NCI-H2227 treated with DMSO at 0.1 percent for 48 hours (cell line): ENCODE data around the gene TRIM62.
"Not testable (repeated sequence)": the region's sequence is repeated elsewhere in the genome, so short reads cannot be mapped to it uniquely, and the experiment has no call there.

ENCODE experiments used
- DNase-seq: peaks from one replicate; lab custom pipeline; 2025; lab: John Stamatoyannopoulos, UW

Gene TRIM62

GRCh38 chr1:33132549-33132948 lies 49.3 kb downstream of the TRIM62 start:
- no peak for DNase-seq

DNA sequence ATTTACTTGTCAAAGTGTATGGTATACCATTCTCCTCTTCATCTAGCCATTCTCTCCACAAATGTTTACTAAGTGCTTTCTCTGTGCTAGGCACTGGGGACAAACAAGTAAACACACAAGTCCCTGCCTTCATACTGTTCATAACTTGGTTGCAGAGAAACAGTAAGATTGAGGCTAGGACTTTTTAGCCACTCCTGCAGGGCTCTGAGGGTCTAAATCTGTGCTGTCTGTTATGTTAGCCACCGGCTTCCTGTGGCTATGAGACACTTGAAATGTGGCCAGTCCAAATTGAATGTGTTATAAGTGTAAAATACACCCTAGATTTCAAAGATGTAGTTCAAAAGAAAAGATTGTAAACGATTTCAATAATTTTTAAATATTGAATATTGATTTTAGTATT lies 50.7 kb downstream of the TRIM62 start:
- no peak for DNase-seq

- DNase-seq: no peak
These were observed 51.5 kb downstream of the TRIM62 start for GRCh38 chr1:33130297-33130696.

- no peak for DNase-seq
These were observed 53.1 kb downstream of the TRIM62 start for GRCh38 chr1:33128781-33129180.

GRCh38 chr1:33127001-33127823 lies 54.6 kb downstream of the TRIM62 start:
- peak; percentile 99 for DNase-seq

DNA sequence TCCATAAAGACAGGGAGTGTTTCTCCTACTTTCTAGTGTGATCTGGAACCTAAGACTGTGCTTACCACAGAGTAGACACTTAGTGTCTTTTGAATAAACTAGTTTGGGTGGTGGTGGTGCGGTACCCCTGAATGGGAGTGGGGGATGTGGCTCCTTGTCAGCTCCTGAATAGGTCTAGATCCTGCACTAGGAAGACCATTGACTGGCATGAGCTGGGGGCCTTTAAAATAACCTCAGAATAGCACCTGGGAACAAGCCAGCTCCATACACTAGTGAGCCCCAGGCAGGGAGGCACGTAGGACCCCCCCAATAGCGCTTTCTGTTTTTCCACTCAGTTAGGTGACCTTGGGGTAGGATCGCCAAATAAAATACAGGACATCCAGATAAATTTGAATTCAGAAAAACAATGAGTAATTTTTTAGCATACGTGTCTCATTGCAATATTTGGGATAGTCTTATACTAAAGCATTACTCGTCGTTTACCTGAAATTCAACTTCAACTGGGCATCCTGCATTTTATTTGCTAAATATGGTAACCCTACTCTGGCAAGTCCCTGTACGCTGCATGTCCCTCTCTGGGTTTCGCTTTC lies 55.3 kb downstream of the TRIM62 start:
- DNase-seq: no peak

DNA sequence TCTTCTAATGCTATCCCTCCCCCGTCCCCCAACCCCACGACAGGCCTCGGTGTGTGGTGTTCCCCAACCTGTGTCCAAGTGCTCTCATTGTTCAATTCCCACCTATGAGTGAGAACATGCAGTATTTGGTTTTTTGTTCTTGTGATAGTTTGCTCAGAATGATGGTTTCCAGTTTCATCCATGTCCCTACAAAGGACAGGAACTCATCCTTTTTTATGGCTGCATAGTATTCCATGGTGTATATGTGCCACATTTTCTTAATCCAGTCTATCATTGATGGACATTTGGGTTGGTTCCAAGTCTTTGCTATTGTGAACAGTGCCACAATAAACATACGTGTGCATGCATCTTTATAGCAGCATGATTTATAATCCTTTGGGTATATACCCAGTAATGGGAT lies 57.2 kb downstream of the TRIM62 start:
- not testable (repeated sequence) for DNase-seq

DNA sequence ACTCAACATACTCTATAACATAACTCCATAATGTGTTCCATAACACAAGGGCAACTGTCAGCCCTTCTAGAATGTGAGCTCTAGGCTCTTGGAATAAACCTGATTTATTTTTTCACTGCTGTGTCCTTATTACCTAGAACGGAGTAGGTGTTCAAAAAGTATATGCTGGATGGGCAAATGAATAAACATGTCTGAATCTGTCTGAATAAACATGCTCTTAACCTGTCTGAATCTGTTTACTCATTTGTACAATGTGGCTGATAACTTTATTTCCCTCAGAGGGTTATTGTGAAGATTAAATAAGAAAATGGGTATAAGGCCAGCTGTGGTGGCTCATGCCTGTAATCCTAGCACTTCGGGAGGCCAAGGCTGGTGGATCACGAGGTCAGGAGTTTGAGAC lies 58.6 kb downstream of the TRIM62 start:
- no peak for DNase-seq

GRCh38 chr1:33122483-33123178 lies 59.2 kb downstream of the TRIM62 start:
- DNase-seq: no peak

GRCh38 chr1:33121728-33122127 lies 60.1 kb downstream of the TRIM62 start:
- DNase-seq: no peak

GRCh38 chr1:33120436-33121231 lies 61.2 kb downstream of the TRIM62 start:
- no peak for DNase-seq

GRCh38 chr1:33119532-33120217 lies 62.2 kb downstream of the TRIM62 start:
- no peak for DNase-seq

DNA sequence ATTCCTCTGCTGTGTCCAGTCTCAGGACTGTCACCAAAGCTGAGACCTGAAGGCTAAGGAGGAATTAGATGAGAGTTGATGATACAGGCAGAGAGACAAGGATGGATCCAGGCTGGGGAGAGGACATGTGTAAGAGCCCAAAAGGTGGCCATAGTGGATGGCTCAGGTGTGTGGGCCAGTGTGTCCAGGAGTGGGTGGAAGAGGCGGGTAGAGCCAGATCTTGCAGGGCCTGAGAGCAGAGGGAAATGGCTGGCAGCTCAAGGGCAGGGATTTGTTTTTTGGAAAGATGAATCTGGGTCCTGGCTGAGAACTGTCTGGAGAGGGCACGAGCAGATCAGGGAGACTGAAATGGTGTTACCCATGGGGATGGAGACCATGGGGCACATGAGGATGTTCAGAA lies 62.8 kb downstream of the TRIM62 start:
- no peak for DNase-seq

- DNase-seq: no peak
These were observed 63.6 kb downstream of the TRIM62 start for GRCh38 chr1:33118274-33118673.

- DNase-seq: no peak
These were observed 64.3 kb downstream of the TRIM62 start for GRCh38 chr1:33117440-33118085.

- no peak for DNase-seq
These were observed 69.9 kb downstream of the TRIM62 start for GRCh38 chr1:33111965-33112364.

GRCh38 chr1:33110477-33110876 lies 71.4 kb downstream of the TRIM62 start:
- no peak for DNase-seq

DNA sequence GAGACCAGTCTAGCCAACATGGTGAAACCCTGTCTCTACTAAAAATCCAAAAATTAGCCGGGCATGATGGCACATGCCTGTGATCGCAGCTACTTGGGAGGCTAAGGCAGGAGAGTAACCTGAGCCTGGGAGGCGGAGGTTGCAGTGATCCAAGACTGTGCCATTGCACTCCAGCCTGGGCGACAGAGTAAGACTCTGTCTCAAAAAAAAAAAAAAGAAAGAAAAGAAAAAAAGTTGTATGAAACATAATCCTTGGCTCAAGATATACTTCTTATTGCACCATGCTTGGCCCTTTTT lies 81.8 kb downstream of the TRIM62 start:
- not testable (repeated sequence) for DNase-seq

DNA sequence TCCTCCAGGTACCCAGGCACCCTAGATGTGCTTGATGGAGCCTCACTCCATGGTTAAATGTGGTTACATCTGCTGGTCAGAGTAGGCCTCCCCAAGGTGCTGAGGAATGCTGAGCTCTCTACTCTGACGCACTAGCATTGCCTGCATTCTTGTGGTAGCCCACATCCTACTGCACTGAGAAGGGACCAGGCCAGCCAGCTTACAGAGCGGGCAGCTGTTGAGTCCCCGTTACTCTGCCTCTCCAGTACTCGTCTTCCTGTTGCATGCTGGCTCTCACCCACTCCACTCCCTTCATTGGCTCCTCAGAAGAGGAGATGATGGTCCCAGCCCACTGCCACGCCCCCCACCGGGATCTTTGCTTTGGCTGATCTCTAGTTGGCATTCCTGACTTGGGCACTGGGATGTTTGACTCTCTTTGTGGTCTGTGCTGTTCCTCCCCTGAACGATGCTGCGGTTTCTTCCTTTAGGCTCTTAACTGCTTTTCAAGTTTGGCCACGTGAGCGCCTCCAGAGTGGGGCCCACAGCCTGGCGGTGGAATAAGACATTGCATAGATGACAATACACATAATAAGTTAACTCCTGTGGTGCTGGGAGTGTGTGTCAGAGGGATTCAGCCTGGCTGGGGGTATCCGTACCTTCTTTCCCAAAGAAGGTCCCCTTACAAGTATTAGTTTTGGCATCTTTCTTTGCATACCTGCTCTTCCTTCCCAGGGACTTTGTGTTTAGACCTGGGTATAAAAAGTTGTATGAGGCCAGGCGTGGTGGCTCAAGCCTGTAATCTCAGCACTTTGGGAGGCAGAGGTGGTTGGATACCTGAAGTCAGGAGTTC lies 82.3 kb downstream of the TRIM62 start:
- DNase-seq: no peak

DNA sequence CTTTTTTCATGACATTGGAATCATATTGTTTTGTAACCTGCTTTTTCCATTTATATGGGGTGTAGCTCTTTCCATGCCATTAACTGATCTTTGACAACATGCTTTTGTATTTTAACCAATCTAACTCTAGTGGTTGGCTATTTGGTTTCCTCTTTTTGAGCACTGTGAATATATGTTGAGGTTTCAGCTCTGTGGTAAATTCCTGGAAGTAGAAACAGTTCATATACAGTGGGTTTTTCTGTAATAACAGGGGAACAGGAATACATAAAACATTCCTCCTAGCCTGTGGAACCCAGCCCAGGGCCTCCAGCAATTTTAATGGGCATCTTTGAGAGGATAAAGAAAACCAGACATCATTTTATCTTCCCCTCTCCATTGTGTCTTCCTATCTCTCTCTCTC lies 83.5 kb downstream of the TRIM62 start:
- no peak for DNase-seq

- no peak for DNase-seq
These were observed 84.1 kb downstream of the TRIM62 start for GRCh38 chr1:33097762-33098161.
